SH-SY5Y (cell line): ENCODE measurements around the gene SNRPE.

Experiments used
- GATA2 ChIP-seq: IDR thresholded peaks from 2 replicates; pipeline ENCODE4 v1.6.1; 2011; ENCODE audit warnings: mild to moderate bottlenecking, low read depth, low read length
- GATA3 ChIP-seq: IDR thresholded peaks from 2 replicates; pipeline ENCODE4 v1.6.1; 2011; ENCODE audit warnings: low read depth, mild to moderate bottlenecking, low read length, moderate library complexity

DNA sequence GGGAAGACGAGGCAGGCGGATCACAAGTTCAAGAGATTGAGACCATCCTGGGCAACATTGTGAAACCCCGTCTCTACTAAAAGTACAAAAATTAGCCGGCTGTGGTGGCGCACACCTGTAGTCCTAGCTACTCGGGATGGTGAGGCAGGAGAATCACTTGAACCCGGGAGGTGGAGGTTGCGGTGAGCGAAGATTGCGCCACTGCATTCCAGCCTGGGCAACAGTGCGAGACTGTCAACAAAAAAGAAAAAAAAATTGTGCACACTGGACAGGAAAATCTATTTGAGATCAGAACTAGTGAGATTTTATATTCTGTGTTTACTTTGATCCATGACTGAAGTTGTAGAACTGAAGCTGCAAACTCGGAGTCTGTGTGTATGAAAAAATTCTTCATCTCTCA lies 40.2 kb downstream of the SNRPE start:
- TF ChIP-seq GATA2 (no peak), GATA3 (no peak)
